Trophoblast cell (in vitro differentiated cells and primary cell): Measurements from ENCODE around the gene TOR1AIP1.
"Not testable (repeated sequence)": the region's sequence is repeated elsewhere in the genome, so short reads cannot be mapped to it uniquely, and the experiment has no call there.

ENCODE experiments used
- DNase-seq, 2 donors: peaks; one replicate each; pipeline ENCODE4 v3.0.0-alpha.2; 2016
- H2AFZ ChIP-seq: 2 replicates; pipeline ENCODE4 v1.6.1; 2013; ENCODE audit warnings: low read length, moderate library complexity, mild to moderate bottlenecking; ENCODE audit not compliant: insufficient read depth, poor library complexity
- H2AK5ac ChIP-seq: 2 replicates; pipeline ENCODE4 v1.6.1; 2013; ENCODE audit warnings: mild to moderate bottlenecking, low read length
- H2BK120ac ChIP-seq: 2 replicates; pipeline ENCODE4 v1.6.1; 2013; ENCODE audit warnings: low read length, mild to moderate bottlenecking, moderate library complexity; ENCODE audit not compliant: insufficient read depth, poor library complexity
- H2BK12ac ChIP-seq: 2 replicates; pipeline ENCODE4 v1.6.1; 2013; ENCODE audit warnings: mild to moderate bottlenecking, low read length, moderate library complexity
- H2BK5ac ChIP-seq: 2 replicates; pipeline ENCODE4 v1.6.1; 2013; ENCODE audit warnings: low read length, low read depth, moderate library complexity, mild to moderate bottlenecking; ENCODE audit not compliant: poor library complexity
- H3K14ac ChIP-seq: 2 replicates; pipeline ENCODE4 v1.6.1; 2013; ENCODE audit warnings: mild to moderate bottlenecking, low read length
- H3K18ac ChIP-seq: 2 replicates; pipeline ENCODE4 v1.6.1; 2013; ENCODE audit warnings: mild to moderate bottlenecking, low read length
- H3K23ac ChIP-seq: 2 replicates; pipeline ENCODE4 v1.6.1; 2013; ENCODE audit warnings: low read length
- H3K27ac ChIP-seq: 2 replicates; pipeline ENCODE4 v1.5.1; 2013; ENCODE audit warnings: low read depth, mild to moderate bottlenecking, inconsistent platforms, low read length, moderate library complexity
- H3K27me3 ChIP-seq: 2 replicates; pipeline ENCODE4 v1.6.1; 2013; ENCODE audit warnings: inconsistent platforms, mild to moderate bottlenecking, low read length, moderate library complexity; ENCODE audit not compliant: insufficient read depth
- H3K36me3 ChIP-seq, 2 experiments: 1 replicate in 1 of 2; 2 replicates in 1 of 2; pipeline ENCODE4 v1.6.1; 2013; ENCODE audit warnings: low read length in 2 of 2, mild to moderate bottlenecking in 2 of 2, moderate library complexity in 1 of 2; ENCODE audit not compliant: insufficient read depth in 2 of 2, control insufficient read depth in 1 of 2
- H3K4ac ChIP-seq: 2 replicates; pipeline ENCODE4 v1.6.1; 2013; ENCODE audit warnings: low read depth, mild to moderate bottlenecking, low read length, moderate library complexity
- H3K4me1 ChIP-seq, 2 experiments: 1 replicate in 1 of 2; 2 replicates in 1 of 2; pipeline ENCODE4 v1.6.1; 2013; ENCODE audit warnings: low read length in 2 of 2, mild to moderate bottlenecking in 2 of 2, moderate library complexity in 1 of 2; ENCODE audit not compliant: insufficient read depth in 2 of 2, control insufficient read depth in 1 of 2
- H3K4me2 ChIP-seq: 2 replicates; pipeline ENCODE4 v1.6.1; 2013; ENCODE audit warnings: inconsistent platforms, mild to moderate bottlenecking, low read length, moderate library complexity
- H3K4me3 ChIP-seq: 2 replicates; pipeline ENCODE4 v1.5.1; 2013; ENCODE audit warnings: mild to moderate bottlenecking, low read depth, low read length, inconsistent platforms
- H3K79me1 ChIP-seq: one replicate; pipeline ENCODE4 v1.6.1; 2013; ENCODE audit warnings: low read length
- H3K79me2 ChIP-seq: 2 replicates; pipeline ENCODE4 v1.6.1; 2013; ENCODE audit warnings: low read length, mild to moderate bottlenecking; ENCODE audit not compliant: control insufficient read depth, insufficient read depth, poor library complexity
- H3K9ac ChIP-seq: 2 replicates; pipeline ENCODE4 v1.6.1; 2013; ENCODE audit warnings: mild to moderate bottlenecking, low read length
- H3K9me3 ChIP-seq: 2 replicates; pipeline ENCODE4 v1.6.1; 2013; ENCODE audit warnings: low read depth, mild to moderate bottlenecking, control low read depth, inconsistent platforms, low read length; ENCODE audit not compliant: insufficient read depth
- H4K12ac ChIP-seq: 2 replicates; pipeline ENCODE4 v1.6.1; 2013; ENCODE audit warnings: low read depth, mild to moderate bottlenecking, low read length, moderate library complexity
- H4K8ac ChIP-seq: 2 replicates; pipeline ENCODE4 v1.6.1; 2013; ENCODE audit warnings: low read depth, mild to moderate bottlenecking, low read length, moderate library complexity
- H4K91ac ChIP-seq: one replicate; pipeline ENCODE4 v1.6.1; 2013; ENCODE audit warnings: low read depth, mild to moderate bottlenecking, low read length, moderate library complexity
- WGBS: extraction: QIAGEN DNeasy Blood & Tissue Kit; methylation state at CpG from one replicate; pipeline ENCODE4 v1.1.7; 2013; ENCODE audit warnings: missing lambda C conversion rate; ENCODE audit not compliant: insufficient read length, insufficient coverage; ENCODE audit errors: extremely low coverage; 5-methylcytosine and 5-hydroxymethylcytosine counted together

Gene TOR1AIP1

GRCh38 chr1:179853102-179853501, 29.0 kb upstream of the TOR1AIP1 start:
- Histone ChIP-seq H3K4me2 (no peak overlapping the region), H3K4me1 (peaks cover 0 to 2% of the 10 kb centered on the region in 2 experiments), H3K36me3 (peaks cover 14 to 20% of the 10 kb centered on the region in 2 experiments), H3K4me3 (no peak overlapping the region), H3K9me3 (no peaks in the 10 kb centered on the region), H2BK5ac (no peak overlapping the region), H4K8ac (no peak overlapping the region), H3K23ac (no peak overlapping the region), H3K14ac (no peak overlapping the region), H3K79me2 (no peaks in the 10 kb centered on the region), H3K4ac (no peak overlapping the region), H3K27me3 (no peaks in the 10 kb centered on the region), H4K12ac (no peak overlapping the region), H3K9ac (no peak overlapping the region), H2BK12ac (no peak overlapping the region), H2AFZ (no peak overlapping the region), H3K27ac (no peak overlapping the region), H2AK5ac (no peak overlapping the region), H4K91ac (no peak overlapping the region), H3K79me1 (no peaks in the 10 kb centered on the region), H2BK120ac (no peak overlapping the region), H3K18ac (no peak overlapping the region)
- no CpG with 5 or more reads among the region's 1 CpG for WGBS
- no peak for DNase-seq

GRCh38 chr1:179855831-179856230, 26.3 kb upstream of the TOR1AIP1 start:
- DNase-seq, result peak; percentile 61 to 78
- not testable (repeated sequence) for H3K4me3 ChIP-seq, H3K23ac ChIP-seq, H2AFZ ChIP-seq, H3K79me1 ChIP-seq, H4K91ac ChIP-seq, H3K79me2 ChIP-seq, H3K4ac ChIP-seq, H3K9ac ChIP-seq, H3K4me2 ChIP-seq, H3K27ac ChIP-seq, H3K14ac ChIP-seq, H4K12ac ChIP-seq, H3K9me3 ChIP-seq, H3K18ac ChIP-seq, H2AK5ac ChIP-seq, H4K8ac ChIP-seq, H2BK12ac ChIP-seq, H2BK5ac ChIP-seq, H2BK120ac ChIP-seq, H3K4me1 ChIP-seq, H3K27me3 ChIP-seq
- no CpG with 5 or more reads among the region's 4 CpGs for WGBS
- peaks cover 10 to 12% of the 10 kb centered on the region in 2 experiments for H3K36me3 ChIP-seq

- Histone ChIP-seq H2BK5ac (no peak overlapping the region), H4K91ac (no peak overlapping the region), H3K79me1 (no peaks in the 10 kb centered on the region), H3K23ac (no peak overlapping the region), H4K8ac (no peak overlapping the region), H3K4me1 (peaks cover 0 to 2% of the 10 kb centered on the region in 2 experiments), H2AFZ (no peak overlapping the region), H2BK120ac (no peak overlapping the region), H3K18ac (no peak overlapping the region), H3K27ac (no peak overlapping the region), H3K36me3 (peaks cover 9 to 10% of the 10 kb centered on the region in 2 experiments), H3K14ac (no peak overlapping the region), H4K12ac (no peak overlapping the region), H3K4me2 (no peak overlapping the region), H3K4me3 (no peak overlapping the region), H2AK5ac (no peak overlapping the region), H3K27me3 (no peaks in the 10 kb centered on the region), H3K79me2 (no peaks in the 10 kb centered on the region), H3K4ac (no peak overlapping the region), H3K9me3 (no peaks in the 10 kb centered on the region), H3K9ac (no peak overlapping the region), H2BK12ac (no peak overlapping the region)
- no CpG with 5 or more reads among the region's 2 CpGs for WGBS
- DNase-seq, result peak; percentile 30 to 74
Observed at GRCh38 chr1:179856296-179856695, 25.8 kb upstream of the TOR1AIP1 start.

GRCh38 chr1:179857009-179857408, 25.1 kb upstream of the TOR1AIP1 start:
- H4K8ac ChIP-seq, result no peak overlapping the region
- no peak overlapping the region for H2BK5ac ChIP-seq
- H4K12ac ChIP-seq, result no peak overlapping the region
- H2AK5ac ChIP-seq, result no peak overlapping the region
- no peaks in the 10 kb centered on the region for H3K79me1 ChIP-seq
- no peaks in the 10 kb centered on the region for H3K79me2 ChIP-seq
- H3K14ac ChIP-seq, result no peak overlapping the region
- H3K9me3 ChIP-seq, result no peaks in the 10 kb centered on the region
- no peak overlapping the region for H3K23ac ChIP-seq
- no peak overlapping the region for H3K4ac ChIP-seq
- H2BK120ac ChIP-seq, result no peak overlapping the region
- no peak overlapping the region for H3K4me2 ChIP-seq
- no CpG with 5 or more reads among the region's 4 CpGs for WGBS
- H2BK12ac ChIP-seq, result no peak overlapping the region
- no peak overlapping the region for H3K4me3 ChIP-seq
- H3K36me3 ChIP-seq, result peaks cover 11 to 12% of the 10 kb centered on the region in 2 experiments
- no peak overlapping the region for H2AFZ ChIP-seq
- H3K18ac ChIP-seq, result no peak overlapping the region
- H3K9ac ChIP-seq, result no peak overlapping the region
- peaks cover 0 to 2% of the 10 kb centered on the region in 2 experiments for H3K4me1 ChIP-seq
- no peak overlapping the region for H3K27ac ChIP-seq
- H3K27me3 ChIP-seq, result no peaks in the 10 kb centered on the region
- H4K91ac ChIP-seq, result no peak overlapping the region
- peak in 1 of 2 donors; percentile 50 for DNase-seq
